Heart right ventricle (tissue), 16 donors: Measurements from ENCODE around the gene BCORL1. TPM values are rescaled to one million over a fixed set of nuclear protein-coding genes. Genes with fewer than 3 reads are reported as not detected.

ENCODE experiments used
- ATAC-seq, 8 donors: fragments of 200-7000 bp; cut with Tn5 transposase; one replicate each; pipeline ENCODE4 v1.9.1; 2020; ENCODE audit warnings: mild to moderate bottlenecking in 8 of 8, moderate library complexity in 8 of 8, moderate number of reproducible peaks in 1 of 8
- DNase-seq, 2 donors: peaks; one replicate each; pipeline ENCODE4 v3.0.0-alpha.2; 2020
- H3K27ac ChIP-seq, 10 donors: fragments of 200-600 bp; sonication (generic) in 2 of 10; one replicate each; pipeline versions ENCODE4 v1.5.0 to v1.8.0; 2020 to 2022; ENCODE audit warnings: mild to moderate bottlenecking in 3 of 10
- H3K27me3 ChIP-seq, 7 donors: fragments of 200-600 bp; one replicate each; pipeline ENCODE4 v1.8.0; 2021 to 2022; ENCODE audit warnings: mild to moderate bottlenecking in 2 of 7
- H3K36me3 ChIP-seq, 9 donors: fragments of 200-600 bp; sonication (generic) in 1 of 9; one replicate each; pipeline versions ENCODE4 v1.5.0 to v1.8.0; 2020 to 2022; ENCODE audit warnings: mild to moderate bottlenecking in 2 of 9
- H3K4me1 ChIP-seq, 9 donors: fragments of 200-600 bp; sonication (generic) in 1 of 9; one replicate each; pipeline versions ENCODE4 v1.5.0 to v1.8.0; 2020 to 2022; ENCODE audit warnings: mild to moderate bottlenecking in 4 of 9
- H3K4me3 ChIP-seq, 10 donors: fragments of 200-600 bp; sonication (generic) in 2 of 10; one replicate each; pipeline versions ENCODE4 v1.5.0 to v1.8.0; 2020 to 2022; ENCODE audit warnings: mild to moderate bottlenecking in 7 of 10, moderate library complexity in 2 of 10
- H3K9me3 ChIP-seq, 11 donors: fragments of 200-600 bp in 10 of 11; sonication (generic) in 2 of 11; one replicate each; pipeline versions ENCODE4 v1.5.0 to v1.8.0; 2013 to 2022; ENCODE audit warnings: mild to moderate bottlenecking in 2 of 11, control low read depth in 1 of 11, moderate library complexity in 1 of 11
- WGBS, 2 donors: extraction: QIAGEN DNeasy Blood & Tissue Kit; methylation state at CpG; one replicate each; pipeline ENCODE4 v1.1.7; 2013; ENCODE audit warnings: inconsistent platforms in 1 of 2; 5-methylcytosine and 5-hydroxymethylcytosine counted together
- intact Hi-C, 10 donors: fragments of 100-400 bp; cut with DNase I; formaldehyde crosslinking; loops; one replicate each; pipeline versions ENCODE4 v1.11.1 to v1.14.2; 2022
- polyA plus RNA-seq, 2 donors: library from polyadenylated mRNA; stranded (reverse); fragments of 200-250 nt; gene quantifications; one replicate each; pipeline ENCODE4 v1.2.3, GENCODE V29; 2013
- total RNA-seq, 10 donors: library from RNA; stranded (reverse); fragmentation: NEBNext Ultra II Directional in 3 of 10; extraction: Animal tissue kit (Norgen Biotek cat#: 25700) in 3 of 10; gene quantifications; one replicate each; pipeline versions ENCODE4 v1.2.1 to v1.2.4, GENCODE V29; 2021 to 2023
- TF ChIP-seq, protein P1 (sequence below), 9 donors: fragments of 200-600 bp; sonication (generic) in 2 of 9; IDR thresholded peaks; one replicate each; pipeline versions ENCODE4 v1.5.0 to v1.8.0; 2021 to 2022; ENCODE audit warnings: antibody characterized with exemption in 9 of 9, mild to moderate bottlenecking in 5 of 9, moderate library complexity in 1 of 9
- donor health status: Arrhythmogenic right ventricular cardiomyopathy.
- donor health status: ischemic (EF 13 %, LVEDD 7.1; RV severe dilation, severe dysfunction).
- donor health status: healthy with polysubstance abuse.
- donor health status: DM: no; HTN: yes; CAD: no.
- donor health status: DM: no; HTN: no; CAD: no.
- donor health status: ischemic (EF 25% LVEDD 6.9; RV normal size, moderate dysfunction).
- donor health status: ischemic (EF 25% LVEDD 5.7; RV mildly dilated, moderate dysfunction).
- donor health status: healthy.
- donor health status: DM: yes; HTN: yes; CAD: no.
- donor health status: Ischemic cardiomyopathy.
- donor health status: ischemic (EF 35%, LVEDD 5.7; RV mildly dilated, moderate dysfunction).
- donor health status: nonischemic (EF 11% LVEDD 7.7; RV severe dilation, severe dysfunction).
- donor health status: DM: yes; HTN: yes; CAD: no.
- donor health status: PGD.
- donor health status: ischemic (EF 29% LVEDD 5.4; RV normal size, mild dysfunction).
- donor health status: nonischemic (EF 23%, LVEDD 6.1; RV moderate dilation, normal function).

Gene BCORL1
- total and polyA plus RNA-seq, 12 donors: 2.1 to 12.8 (median 7.8) TPM

DNA sequence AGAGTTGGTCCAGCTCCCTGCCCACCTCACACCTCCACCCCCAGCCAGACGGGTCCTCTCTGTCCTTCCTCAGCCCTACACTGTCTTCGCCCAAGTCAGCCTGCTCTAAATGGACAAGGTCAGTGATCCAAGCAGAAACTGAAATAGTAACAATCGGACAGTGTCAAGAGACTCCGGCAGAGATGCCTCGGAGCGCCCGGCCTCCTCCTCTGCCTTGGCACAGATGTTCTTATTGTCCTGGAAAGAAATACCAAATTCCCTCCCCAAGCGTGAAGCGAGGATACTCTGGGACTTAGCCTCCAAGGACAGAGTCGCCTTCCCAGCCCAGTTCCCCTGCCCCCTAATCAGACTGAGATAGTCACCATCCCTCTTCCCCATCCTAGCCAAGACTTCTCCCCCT lies 48.0 kb upstream of the BCORL1 start:
- intact Hi-C loops: loop anchor here in 1 of 10 donors (5.0 kb wide), 1 partner anchor 128 kb away; no protein-coding TSS in a partner anchor

DNA sequence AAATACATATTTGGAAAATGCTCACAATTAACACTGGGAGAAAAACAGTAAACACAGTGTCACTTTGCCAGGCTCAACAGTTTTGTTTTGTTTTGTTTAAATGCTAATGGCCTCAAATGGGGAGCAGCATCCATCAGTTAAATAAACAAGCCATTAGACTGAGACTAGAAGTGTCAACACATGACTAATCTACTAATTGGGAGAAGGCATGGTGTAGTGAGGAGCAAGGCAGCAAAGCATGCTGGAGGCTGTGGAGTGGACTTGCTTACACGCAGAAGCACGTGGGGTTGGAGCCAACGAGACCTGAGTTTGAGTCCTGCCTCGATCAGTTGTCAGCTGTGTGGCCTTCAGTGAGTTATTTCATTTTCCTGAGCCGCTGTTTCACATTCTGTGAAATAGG lies 47.5 kb upstream of the BCORL1 start:
- TF ChIP-seq, protein P1, sequence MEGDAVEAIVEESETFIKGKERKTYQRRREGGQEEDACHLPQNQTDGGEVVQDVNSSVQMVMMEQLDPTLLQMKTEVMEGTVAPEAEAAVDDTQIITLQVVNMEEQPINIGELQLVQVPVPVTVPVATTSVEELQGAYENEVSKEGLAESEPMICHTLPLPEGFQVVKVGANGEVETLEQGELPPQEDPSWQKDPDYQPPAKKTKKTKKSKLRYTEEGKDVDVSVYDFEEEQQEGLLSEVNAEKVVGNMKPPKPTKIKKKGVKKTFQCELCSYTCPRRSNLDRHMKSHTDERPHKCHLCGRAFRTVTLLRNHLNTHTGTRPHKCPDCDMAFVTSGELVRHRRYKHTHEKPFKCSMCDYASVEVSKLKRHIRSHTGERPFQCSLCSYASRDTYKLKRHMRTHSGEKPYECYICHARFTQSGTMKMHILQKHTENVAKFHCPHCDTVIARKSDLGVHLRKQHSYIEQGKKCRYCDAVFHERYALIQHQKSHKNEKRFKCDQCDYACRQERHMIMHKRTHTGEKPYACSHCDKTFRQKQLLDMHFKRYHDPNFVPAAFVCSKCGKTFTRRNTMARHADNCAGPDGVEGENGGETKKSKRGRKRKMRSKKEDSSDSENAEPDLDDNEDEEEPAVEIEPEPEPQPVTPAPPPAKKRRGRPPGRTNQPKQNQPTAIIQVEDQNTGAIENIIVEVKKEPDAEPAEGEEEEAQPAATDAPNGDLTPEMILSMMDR (IDR thresholded peaks at IDR 0.05): no peak
- 91 to 95% methylated on average over 5 of the region's 5 CpGs for WGBS, 2 donors
- intact Hi-C loops: loop anchor here in 2 of 10 donors (5.0 kb wide), 2 partner anchors 42 to 127 kb away; no protein-coding TSS in a partner anchor
- no peaks in the 10 kb centered on the region for H3K4me1 ChIP-seq
- H3K9me3 ChIP-seq: no peaks in the 10 kb centered on the region
- DNase-seq (no peak), ATAC-seq (no peak)
- no peak overlapping the region for H3K27ac ChIP-seq
- peaks cover 0 to 15% (median 0%) of the 10 kb centered on the region in 7 donors for H3K27me3 ChIP-seq
- no peaks in the 10 kb centered on the region for H3K36me3 ChIP-seq
- H3K4me3 ChIP-seq: no peak overlapping the region

More for the DNA sequence above, 48.0 kb upstream of the BCORL1 start:
- no peaks in the 10 kb centered on the region for H3K9me3 ChIP-seq
- DNase-seq (no peak), ATAC-seq (no peak)
- peaks cover 0 to 15% (median 0%) of the 10 kb centered on the region in 7 donors for H3K27me3 ChIP-seq
- H3K36me3 ChIP-seq: peaks cover 0 to 3% (median 0%) of the 10 kb centered on the region in 9 donors
- H3K27ac ChIP-seq: no peak overlapping the region
- H3K4me3 ChIP-seq: no peak overlapping the region
- TF ChIP-seq, protein P1 (IDR thresholded peaks at IDR 0.05): no peak
- H3K4me1 ChIP-seq: no peaks in the 10 kb centered on the region
- 39 to 40% methylated on average over 10 of the region's 10 CpGs for WGBS, 2 donors

DNA sequence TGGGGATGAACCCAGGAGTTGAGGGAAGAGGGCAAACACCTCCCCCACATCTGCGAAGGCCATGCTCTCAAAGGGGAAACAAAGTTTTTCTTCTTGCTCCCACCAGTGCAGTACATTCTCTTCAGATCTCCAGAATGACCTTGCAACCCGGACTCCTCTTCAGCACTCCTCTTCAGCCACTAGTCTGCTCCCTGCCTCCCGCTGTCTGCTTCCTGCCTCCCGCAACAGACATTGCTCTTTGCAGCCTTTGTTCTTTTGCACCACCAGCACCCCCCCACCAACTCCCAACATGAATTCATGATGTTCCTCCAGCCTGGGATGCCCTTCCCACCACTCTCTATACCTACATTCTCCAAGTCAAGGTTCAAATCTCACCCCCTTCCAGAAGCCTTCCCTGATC lies 44.4 kb upstream of the BCORL1 start:
- DNase-seq (no peak), ATAC-seq (no peak)

DNA sequence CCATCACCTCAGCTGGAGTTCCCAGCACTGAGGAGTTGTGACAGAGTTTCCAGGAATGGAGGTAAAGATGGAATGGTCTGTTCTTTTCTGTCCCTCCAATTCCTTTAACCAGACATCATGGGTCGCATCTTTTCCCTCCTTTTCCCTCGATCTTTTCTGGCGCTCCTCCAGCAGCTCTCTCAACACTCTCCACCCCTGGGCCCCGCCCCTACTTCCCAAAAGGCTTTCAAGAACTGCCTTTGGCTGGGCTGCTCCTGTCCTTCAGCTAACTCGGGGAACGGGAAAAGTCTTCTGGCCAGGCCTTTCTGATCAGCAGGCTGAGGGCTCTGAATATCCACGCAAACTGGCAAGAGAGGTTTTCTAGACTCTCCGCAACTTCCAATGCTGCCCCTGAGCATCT lies 42.4 kb upstream of the BCORL1 start:
- ATAC-seq: no peak
- no peaks in the 10 kb centered on the region for H3K4me1 ChIP-seq
- no peaks in the 10 kb centered on the region for H3K36me3 ChIP-seq
- TF ChIP-seq, protein P1 (IDR thresholded peaks at IDR 0.05): no peak
- peaks cover 0 to 25% (median 0%) of the 10 kb centered on the region in 7 donors for H3K27me3 ChIP-seq
- H3K4me3 ChIP-seq: no peak overlapping the region
- no peaks in the 10 kb centered on the region for H3K9me3 ChIP-seq
- no peak overlapping the region for H3K27ac ChIP-seq
- peak; percentile 26 to 27 for DNase-seq
- intact Hi-C loops: loop anchor here in 1 of 10 donors (5.0 kb wide), 1 partner anchor 37 kb away; no protein-coding TSS in a partner anchor
- WGBS, 2 donors: 34 to 44% methylated on average over 8 of the region's 8 CpGs

More for the DNA sequence above, 44.4 kb upstream of the BCORL1 start:
- intact Hi-C loops: loop anchor here in 1 of 10 donors (5.0 kb wide), 1 partner anchor 39 kb away; no protein-coding TSS in a partner anchor
- 57 to 65% methylated on average over 4 of the region's 4 CpGs for WGBS, 2 donors
- H3K27ac ChIP-seq: no peak overlapping the region
- no peak overlapping the region for H3K4me3 ChIP-seq
- no peaks in the 10 kb centered on the region for H3K9me3 ChIP-seq
- peaks cover 0 to 19% (median 0%) of the 10 kb centered on the region in 7 donors for H3K27me3 ChIP-seq
- H3K4me1 ChIP-seq: no peaks in the 10 kb centered on the region
- H3K36me3 ChIP-seq: no peaks in the 10 kb centered on the region
- TF ChIP-seq, protein P1 (IDR thresholded peaks at IDR 0.05): no peak
